Astrocyte (in vitro differentiated cells and primary cell): ENCODE data around the gene SLC6A7. TPM values are rescaled to one million over a fixed set of nuclear protein-coding genes. Genes with fewer than 3 reads are reported as not detected.

ENCODE experiments used
- DNase-seq: peaks from one replicate; pipeline ENCODE4 v3.0.0-alpha.2; 2010; ENCODE audit warnings: low read depth
- FAIRE-seq: peaks from 2 replicates; lab custom pipeline; 2011; peaks lifted over from hg19 to GRCh38; lab: Jason Lieb, UNC
- H2AFZ ChIP-seq: 2 replicates; pipeline ENCODE4 v1.6.0; 2012; ENCODE audit warnings: low read depth, low read length, inconsistent platforms
- H3K27ac ChIP-seq: 2 replicates; pipeline ENCODE4 v1.5.1; 2011; ENCODE audit warnings: low read depth, low read length, inconsistent platforms
- H3K27me3 ChIP-seq: 2 replicates; pipeline ENCODE4 v1.6.0; 2011; ENCODE audit warnings: low read length, inconsistent platforms; ENCODE audit not compliant: insufficient read depth
- H3K36me3 ChIP-seq: 2 replicates; pipeline ENCODE4 v1.5.1; 2011; ENCODE audit warnings: low read length, inconsistent platforms; ENCODE audit not compliant: insufficient read depth
- H3K4me1 ChIP-seq: 2 replicates; pipeline ENCODE4 v1.5.1; 2011; ENCODE audit warnings: low read length, inconsistent platforms; ENCODE audit not compliant: insufficient read depth
- H3K4me2 ChIP-seq: 2 replicates; pipeline ENCODE4 v1.6.0; 2012; ENCODE audit warnings: low read length, inconsistent platforms
- H3K4me3 ChIP-seq: 2 replicates; pipeline ENCODE4 v1.5.1; 2011; ENCODE audit warnings: low read depth, mild to moderate bottlenecking, low read length, inconsistent platforms; ENCODE audit not compliant: insufficient read depth
- H3K79me2 ChIP-seq: 2 replicates; pipeline ENCODE4 v1.6.0; 2012; ENCODE audit warnings: mild to moderate bottlenecking, low read length, inconsistent platforms; ENCODE audit not compliant: insufficient read depth
- H3K9ac ChIP-seq: 2 replicates; pipeline ENCODE4 v1.6.0; 2012; ENCODE audit warnings: mild to moderate bottlenecking, low read length, inconsistent platforms
- H3K9me3 ChIP-seq: 2 replicates; pipeline ENCODE4 v1.5.1; 2012; ENCODE audit warnings: low read depth, mild to moderate bottlenecking, low read length, inconsistent platforms; ENCODE audit not compliant: insufficient read depth
- H4K20me1 ChIP-seq: 2 replicates; pipeline ENCODE4 v1.6.0; 2012; ENCODE audit warnings: low read length, inconsistent platforms; ENCODE audit not compliant: insufficient read depth
- H3K27ac Mint-ChIP-seq: one replicate; pipeline ENCODE4 v1.8.0; 2021; ENCODE audit warnings: mild to moderate bottlenecking, mixed read lengths; ENCODE audit not compliant: unreplicated experiment
- H3K27me3 Mint-ChIP-seq: one replicate; pipeline ENCODE4 v1.8.0; 2021; ENCODE audit warnings: low read depth, mixed read lengths; ENCODE audit not compliant: unreplicated experiment
- H3K36me3 Mint-ChIP-seq: one replicate; pipeline ENCODE4 v1.8.0; 2021; ENCODE audit warnings: low read depth, mixed read lengths; ENCODE audit not compliant: unreplicated experiment
- H3K4me1 Mint-ChIP-seq: one replicate; pipeline ENCODE4 v1.8.0; 2021; ENCODE audit warnings: low read depth, mixed read lengths; ENCODE audit not compliant: unreplicated experiment
- H3K4me3 Mint-ChIP-seq: one replicate; pipeline ENCODE4 v1.8.0; 2021; ENCODE audit warnings: mild to moderate bottlenecking, moderate library complexity, mixed read lengths; ENCODE audit not compliant: unreplicated experiment
- H3K9me3 Mint-ChIP-seq: one replicate; pipeline ENCODE4 v1.8.0; 2021; ENCODE audit warnings: mild to moderate bottlenecking, mixed read lengths; ENCODE audit not compliant: unreplicated experiment
- EZH2 ChIP-seq: IDR thresholded peaks from 2 replicates; pipeline ENCODE4 v1.6.1; 2012; ENCODE audit warnings: mild to moderate bottlenecking, low read length, inconsistent platforms; ENCODE audit not compliant: insufficient read depth
- total RNA-seq: library from RNA; stranded (reverse); gene quantifications from 2 replicates; pipeline ENCODE4 v1.2.1, GENCODE V29; 2021
- TF ChIP-seq, protein P1 (sequence below): IDR thresholded peaks from 2 replicates; pipeline ENCODE4 v1.5.1; 2011; ENCODE audit warnings: low read depth, mild to moderate bottlenecking, inconsistent platforms, low read length, moderate library complexity; ENCODE audit not compliant: insufficient read depth

The SLC6A7 gene
- total RNA-seq, 1 donor from 2014 or later = not detected

DNA sequence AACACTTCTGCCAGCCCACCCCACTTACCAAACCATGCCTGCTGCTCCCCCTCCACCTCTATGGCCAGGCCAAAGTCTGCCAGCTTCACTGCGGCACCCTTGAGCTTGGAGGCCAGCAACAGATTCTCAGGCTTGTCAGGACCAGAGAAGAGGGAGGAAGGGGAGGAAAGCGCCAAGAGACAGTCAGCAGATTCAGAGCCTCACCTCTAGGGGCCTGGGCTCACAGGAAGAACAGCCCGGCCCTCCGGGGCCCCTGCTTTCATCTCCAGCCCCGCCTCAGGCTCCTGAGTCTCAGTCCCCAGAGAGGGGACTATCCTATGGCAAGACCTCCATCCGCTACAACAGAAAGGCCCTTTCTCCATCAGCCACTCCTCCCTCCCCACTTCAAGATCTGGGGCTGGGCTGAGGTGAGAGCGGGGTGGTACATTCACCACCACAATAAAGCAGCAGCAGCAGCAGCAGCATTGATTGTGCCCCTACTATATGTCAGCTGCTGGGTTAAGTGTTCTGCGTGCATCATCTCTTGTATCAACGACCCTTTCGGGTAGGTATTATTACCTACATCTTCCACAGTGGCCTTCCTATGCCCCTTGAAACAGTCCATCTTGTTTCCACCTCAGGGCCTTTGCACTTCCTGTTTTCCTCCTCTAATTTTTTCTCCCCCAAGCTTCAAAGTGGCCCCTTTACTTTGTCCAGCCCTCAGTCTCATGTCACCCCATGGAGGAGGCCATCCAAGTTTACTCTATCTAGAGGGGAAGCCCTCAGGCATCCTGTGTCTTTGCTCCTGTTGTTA, 63.8 kb downstream of the SLC6A7 start:
- Histone ChIP-seq H3K27me3 (no peaks in the 10 kb centered on the region), H3K4me1 (no peaks in the 10 kb centered on the region), H4K20me1 (no peaks in the 10 kb centered on the region), H3K36me3 (no peaks in the 10 kb centered on the region), H3K4me2 (no peak overlapping the region), H3K4me3 (no peak overlapping the region), H3K79me2 (no peaks in the 10 kb centered on the region), H2AFZ (no peak overlapping the region), H3K27ac (no peak overlapping the region), H3K9ac (no peak overlapping the region), H3K9me3 (no peaks in the 10 kb centered on the region)
- peaks cover 22% of the 10 kb centered on the region for H3K27me3 Mint-ChIP-seq
- FAIRE-seq = no peak
- no peak overlapping the region for H3K4me3 Mint-ChIP-seq
- no peak overlapping the region for H3K27ac Mint-ChIP-seq
- H3K9me3 Mint-ChIP-seq = no peaks in the 10 kb centered on the region
- no peak for DNase-seq
- no peaks in the 10 kb centered on the region for H3K36me3 Mint-ChIP-seq
- TF ChIP-seq EZH2 = no peak
- TF ChIP-seq, protein P1, sequence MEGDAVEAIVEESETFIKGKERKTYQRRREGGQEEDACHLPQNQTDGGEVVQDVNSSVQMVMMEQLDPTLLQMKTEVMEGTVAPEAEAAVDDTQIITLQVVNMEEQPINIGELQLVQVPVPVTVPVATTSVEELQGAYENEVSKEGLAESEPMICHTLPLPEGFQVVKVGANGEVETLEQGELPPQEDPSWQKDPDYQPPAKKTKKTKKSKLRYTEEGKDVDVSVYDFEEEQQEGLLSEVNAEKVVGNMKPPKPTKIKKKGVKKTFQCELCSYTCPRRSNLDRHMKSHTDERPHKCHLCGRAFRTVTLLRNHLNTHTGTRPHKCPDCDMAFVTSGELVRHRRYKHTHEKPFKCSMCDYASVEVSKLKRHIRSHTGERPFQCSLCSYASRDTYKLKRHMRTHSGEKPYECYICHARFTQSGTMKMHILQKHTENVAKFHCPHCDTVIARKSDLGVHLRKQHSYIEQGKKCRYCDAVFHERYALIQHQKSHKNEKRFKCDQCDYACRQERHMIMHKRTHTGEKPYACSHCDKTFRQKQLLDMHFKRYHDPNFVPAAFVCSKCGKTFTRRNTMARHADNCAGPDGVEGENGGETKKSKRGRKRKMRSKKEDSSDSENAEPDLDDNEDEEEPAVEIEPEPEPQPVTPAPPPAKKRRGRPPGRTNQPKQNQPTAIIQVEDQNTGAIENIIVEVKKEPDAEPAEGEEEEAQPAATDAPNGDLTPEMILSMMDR = no peak
- H3K4me1 Mint-ChIP-seq = peaks cover 12% of the 10 kb centered on the region

DNA sequence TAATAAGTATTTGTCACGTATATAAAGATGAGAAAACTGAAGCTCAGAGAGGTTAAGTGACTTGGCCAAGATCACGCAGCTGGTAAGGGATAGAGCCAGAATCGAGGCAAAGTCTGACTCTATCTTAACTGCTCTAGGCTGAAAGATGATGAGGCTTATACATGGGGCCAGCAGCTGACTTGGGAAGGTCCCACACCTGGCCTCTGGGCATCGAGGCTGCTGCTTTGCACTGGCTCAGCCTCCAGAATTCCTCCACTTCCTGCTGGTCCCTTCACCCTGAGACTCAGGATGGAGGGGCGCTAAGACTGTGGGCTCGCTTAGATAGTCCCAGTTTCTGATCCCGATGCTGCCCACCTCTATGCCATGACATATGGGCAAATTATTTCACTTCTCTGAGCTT, 64.5 kb downstream of the SLC6A7 start:
- peaks cover 21% of the 10 kb centered on the region for H3K27me3 Mint-ChIP-seq
- Histone ChIP-seq H3K27me3 (no peaks in the 10 kb centered on the region), H3K36me3 (no peaks in the 10 kb centered on the region), H3K9ac (no peak overlapping the region), H3K27ac (no peak overlapping the region), H4K20me1 (no peaks in the 10 kb centered on the region), H3K4me3 (no peak overlapping the region), H3K9me3 (no peaks in the 10 kb centered on the region), H3K79me2 (no peaks in the 10 kb centered on the region), H2AFZ (no peak overlapping the region), H3K4me1 (no peaks in the 10 kb centered on the region), H3K4me2 (no peak overlapping the region)
- H3K27ac Mint-ChIP-seq = no peak overlapping the region
- H3K36me3 Mint-ChIP-seq = no peaks in the 10 kb centered on the region
- H3K4me3 Mint-ChIP-seq = no peak overlapping the region
- DNase-seq (no peak), FAIRE-seq (no peak)
- H3K4me1 Mint-ChIP-seq = peaks cover 12% of the 10 kb centered on the region
- H3K9me3 Mint-ChIP-seq = no peaks in the 10 kb centered on the region
- no peak for TF ChIP-seq EZH2
- TF ChIP-seq, protein P1 = no peak

DNA sequence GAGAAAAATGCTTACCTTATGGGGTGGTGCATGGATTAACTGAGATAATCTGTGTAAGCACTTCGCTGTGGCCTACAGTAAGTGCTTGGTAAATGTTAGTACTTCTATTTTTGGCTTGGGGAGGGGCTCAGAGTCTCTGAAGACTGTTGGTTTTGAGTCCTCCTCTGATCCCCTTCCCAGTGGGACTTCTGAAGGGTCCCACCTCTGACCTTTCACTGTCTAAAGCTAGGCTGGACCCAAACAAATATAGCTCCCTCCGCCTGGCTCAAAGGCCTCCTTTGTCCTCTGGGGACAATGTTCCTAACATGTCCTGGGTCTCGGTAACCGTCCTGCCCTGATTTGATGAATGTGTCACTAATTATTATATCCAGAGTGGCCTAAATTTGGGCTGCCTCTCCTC, 64.9 kb downstream of the SLC6A7 start:
- no peak for DNase-seq
- Histone ChIP-seq H3K9ac (no peak overlapping the region), H3K4me2 (no peak overlapping the region), H3K4me3 (no peak overlapping the region), H3K27me3 (no peaks in the 10 kb centered on the region), H3K9me3 (no peaks in the 10 kb centered on the region), H3K4me1 (no peaks in the 10 kb centered on the region), H3K79me2 (no peaks in the 10 kb centered on the region), H4K20me1 (no peaks in the 10 kb centered on the region), H3K36me3 (no peaks in the 10 kb centered on the region), H2AFZ (no peak overlapping the region), H3K27ac (no peak overlapping the region)
- Mint-ChIP-seq H3K4me1 (peaks cover 12% of the 10 kb centered on the region), H3K36me3 (no peaks in the 10 kb centered on the region), H3K27ac (no peak overlapping the region), H3K9me3 (no peaks in the 10 kb centered on the region), H3K27me3 (peaks cover 17% of the 10 kb centered on the region), H3K4me3 (no peak overlapping the region)
- TF ChIP-seq EZH2 = no peak
- TF ChIP-seq, protein P1 = no peak
- FAIRE-seq = no peak
